Activated CD4-positive, alpha-beta memory T cell treated with anti-CD3 and anti-CD28 coated beads, Interleukin-2, amount 10 ng/mL, durations not matched to agents 7 days and 5 days (primary cell): Measurements from ENCODE around the gene BRF1. TPM values are rescaled to one million over a fixed set of nuclear protein-coding genes. Genes with fewer than 3 reads are reported as not detected.

Experiments used
- CTCF ChIA-PET: fragments of 350-600 bp; sonication (Branson Sonifier 250); formaldehyde crosslinking; loops from one replicate; lab custom pipeline; 2021; ENCODE audit warnings: antibody characterized with exemption, inconsistent platforms; lab: Charles Lee
- POLR2A ChIA-PET: fragments of 350-600 bp; sonication (Branson Sonifier 250); formaldehyde crosslinking; loops from one replicate; lab custom pipeline; 2021; ENCODE audit warnings: antibody characterized with exemption; lab: Charles Lee
- DNase-seq: peaks from one replicate; pipeline ENCODE4 v3.0.0-alpha.2; 2020
- H3K27ac Mint-ChIP-seq: one replicate; pipeline ENCODE4 v1.8.0; 2021; ENCODE audit warnings: mild to moderate bottlenecking, mixed read lengths
- H3K27me3 Mint-ChIP-seq: one replicate; pipeline ENCODE4 v1.8.0; 2021; ENCODE audit warnings: mixed read lengths
- H3K36me3 Mint-ChIP-seq: one replicate; pipeline ENCODE4 v1.8.0; 2021; ENCODE audit warnings: low read depth, mixed read lengths
- H3K4me1 Mint-ChIP-seq: one replicate; pipeline ENCODE4 v1.8.0; 2021; ENCODE audit warnings: mixed read lengths
- H3K4me3 Mint-ChIP-seq: one replicate; pipeline ENCODE4 v1.8.0; 2021; ENCODE audit warnings: mild to moderate bottlenecking, mixed read lengths
- H3K9me3 Mint-ChIP-seq: one replicate; pipeline ENCODE4 v1.8.0; 2021; ENCODE audit warnings: mixed read lengths
- total RNA-seq, 2 experiments: library from RNA; stranded (reverse); gene quantifications; one replicate each; pipeline ENCODE4 v1.2.3, GENCODE V29; 2021

BRF1 gene
- total RNA-seq, 2 experiments from 2014 or later = 37.4 to 40.7 TPM

DNA sequence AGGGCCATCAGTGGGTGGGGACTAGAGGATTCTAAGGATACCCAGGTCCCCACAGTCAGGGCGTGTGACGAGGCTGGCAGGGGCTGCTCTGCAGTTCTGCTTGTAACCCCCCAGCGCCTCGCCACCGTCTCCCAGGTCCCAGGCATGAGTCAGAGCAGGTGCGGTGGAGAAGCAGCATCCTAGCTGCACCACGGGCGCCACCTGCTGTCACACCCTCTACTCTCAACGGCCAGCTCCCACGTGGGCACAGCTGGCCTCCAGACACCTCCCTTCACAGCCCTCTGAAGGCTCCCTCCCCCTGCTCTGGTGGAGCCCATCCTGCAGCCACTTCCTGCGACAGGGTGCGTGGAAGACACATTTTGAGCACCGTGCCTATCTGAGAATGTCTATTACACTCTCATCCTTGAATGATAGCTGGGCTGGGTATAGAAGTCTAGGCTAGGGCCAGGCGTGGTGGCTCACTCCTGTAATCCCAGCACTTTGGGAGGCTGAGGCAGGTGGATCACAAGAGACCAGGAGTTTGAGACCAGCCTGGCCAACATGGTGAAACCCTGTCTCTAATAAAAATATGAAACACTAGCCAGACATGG is 112.8 kb downstream of the BRF1 start:
- Mint-ChIP-seq H3K9me3 (peaks cover 4% of the 10 kb centered on the region), H3K4me1 (no peaks in the 10 kb centered on the region), H3K27ac (no peak overlapping the region), H3K27me3 (peaks cover 5% of the 10 kb centered on the region), H3K4me3 (no peak overlapping the region), H3K36me3 (no peaks in the 10 kb centered on the region)
- DNase-seq = peak; percentile 32
- POLR2A ChIA-PET = no interaction called here
- CTCF ChIA-PET = interaction anchor here (0.7 to 1.5 kb wide), 2 partner anchors 98 to 164 kb away, joined by 3 to 5 read pairs; no protein-coding TSS in a partner anchor

DNA sequence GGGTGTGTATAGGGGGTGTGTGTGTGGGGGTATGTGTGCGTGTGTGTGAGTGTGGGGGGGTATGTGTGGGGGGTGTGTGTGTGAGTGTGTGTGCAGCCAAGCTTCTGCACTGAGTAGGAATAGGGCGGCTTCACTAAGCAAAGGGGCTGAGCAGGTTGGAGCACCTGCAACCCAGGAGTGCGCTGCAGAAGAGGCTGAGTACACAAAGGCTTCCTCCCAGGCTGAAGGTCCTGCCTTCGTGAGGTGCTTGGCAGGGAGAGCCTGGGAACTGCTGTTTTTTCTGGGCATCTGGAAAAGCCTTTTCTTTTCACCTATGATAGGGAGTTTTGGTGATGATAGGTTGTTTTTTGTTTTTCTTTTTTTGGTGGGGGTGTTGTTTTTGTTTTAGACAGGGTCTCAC is 113.7 kb downstream of the BRF1 start:
- Mint-ChIP-seq H3K4me1 (peaks cover 4% of the 10 kb centered on the region), H3K27ac (no peak overlapping the region), H3K4me3 (no peak overlapping the region), H3K36me3 (no peaks in the 10 kb centered on the region), H3K9me3 (peaks cover 4% of the 10 kb centered on the region), H3K27me3 (peaks cover 6% of the 10 kb centered on the region)
- ChIA-PET CTCF (no interaction called here), POLR2A (no interaction called here)
- no peak for DNase-seq

DNA sequence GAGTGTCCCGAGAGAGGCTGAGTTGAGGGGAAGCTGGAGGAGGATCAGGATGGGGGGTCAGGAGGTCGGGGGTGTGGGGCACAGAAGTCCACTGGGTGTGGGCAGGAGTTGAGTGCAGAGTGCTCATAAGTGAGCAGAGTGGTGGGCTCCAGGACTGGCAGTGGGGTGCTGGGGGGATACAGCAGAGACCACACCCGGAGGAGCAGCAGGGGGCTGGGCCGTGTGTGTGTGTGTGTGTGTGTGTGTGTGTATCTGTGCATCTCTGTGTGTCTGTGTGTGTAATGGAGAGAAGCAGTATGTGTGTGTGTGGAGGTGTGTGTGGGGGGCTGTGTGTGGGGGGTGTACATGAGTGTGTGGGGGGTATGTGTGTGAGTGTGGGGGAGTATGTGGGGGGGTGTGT is 114.8 kb downstream of the BRF1 start:
- Mint-ChIP-seq H3K9me3 (peaks cover 4% of the 10 kb centered on the region), H3K27ac (no peak overlapping the region), H3K27me3 (peaks cover 6% of the 10 kb centered on the region), H3K4me3 (no peak overlapping the region), H3K4me1 (peaks cover 5% of the 10 kb centered on the region), H3K36me3 (no peaks in the 10 kb centered on the region)
- POLR2A ChIA-PET = no interaction called here
- CTCF ChIA-PET = no interaction called here
- DNase-seq = no peak

DNA sequence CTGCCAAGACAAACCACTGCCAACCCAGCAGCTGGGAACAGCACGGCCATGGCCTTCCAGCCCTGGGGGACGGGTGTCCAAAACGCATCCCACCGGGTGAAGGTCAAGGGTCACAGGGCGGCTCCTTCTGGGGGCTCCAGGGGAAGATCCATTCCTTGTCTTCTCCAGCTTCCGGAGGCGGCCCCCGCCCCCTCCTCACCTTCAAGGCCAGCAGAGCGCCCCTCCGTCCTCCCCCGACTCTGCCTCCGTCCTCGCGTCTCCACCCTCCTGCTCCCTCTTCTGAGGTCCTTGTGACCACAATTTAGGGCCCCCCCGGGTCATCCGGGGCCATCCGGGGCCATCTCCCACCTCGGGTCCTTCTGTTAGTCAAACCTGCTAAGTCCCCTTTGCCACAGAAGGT is 115.8 kb downstream of the BRF1 start:
- Mint-ChIP-seq H3K4me1 (peaks cover 11% of the 10 kb centered on the region), H3K9me3 (peaks cover 4% of the 10 kb centered on the region), H3K27ac (no peak overlapping the region), H3K4me3 (no peak overlapping the region), H3K36me3 (no peaks in the 10 kb centered on the region), H3K27me3 (peaks cover 7% of the 10 kb centered on the region)
- DNase-seq = no peak
- POLR2A ChIA-PET = no interaction called here
- CTCF ChIA-PET = interaction anchor here (1.3 kb wide), 1 partner anchor 167 kb away, joined by 3 read pairs; no protein-coding TSS in a partner anchor

DNA sequence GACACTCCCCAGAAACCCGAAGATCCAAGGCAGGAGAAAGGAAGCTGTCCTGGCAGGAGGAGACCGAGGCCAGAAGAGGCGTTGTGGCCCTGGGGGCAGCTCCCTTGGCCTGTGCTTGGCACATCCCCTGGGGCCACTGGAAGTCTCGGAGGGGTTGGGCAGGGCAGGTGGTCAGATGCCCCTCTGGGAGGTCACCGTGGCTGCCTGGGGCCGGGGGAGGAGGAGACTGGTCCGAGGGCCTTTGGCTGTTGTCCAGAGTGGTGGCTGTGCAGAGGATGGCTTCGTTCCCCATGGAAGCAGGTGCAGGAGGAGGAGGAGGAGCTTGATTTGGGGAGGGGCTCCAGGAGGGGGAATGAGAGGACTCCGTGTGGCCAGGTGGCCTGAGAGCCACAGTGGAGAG is 116.3 kb downstream of the BRF1 start:
- H3K27me3 Mint-ChIP-seq = peaks cover 7% of the 10 kb centered on the region
- no peak overlapping the region for H3K27ac Mint-ChIP-seq
- ChIA-PET CTCF (interaction anchor here (1.3 kb wide), 1 partner anchor 167 kb away, joined by 3 read pairs; no protein-coding TSS in a partner anchor), POLR2A (no interaction called here)
- peaks cover 13% of the 10 kb centered on the region for H3K4me1 Mint-ChIP-seq
- H3K9me3 Mint-ChIP-seq = peaks cover 4% of the 10 kb centered on the region
- no peaks in the 10 kb centered on the region for H3K36me3 Mint-ChIP-seq
- no peak for DNase-seq
- H3K4me3 Mint-ChIP-seq = no peak overlapping the region

DNA sequence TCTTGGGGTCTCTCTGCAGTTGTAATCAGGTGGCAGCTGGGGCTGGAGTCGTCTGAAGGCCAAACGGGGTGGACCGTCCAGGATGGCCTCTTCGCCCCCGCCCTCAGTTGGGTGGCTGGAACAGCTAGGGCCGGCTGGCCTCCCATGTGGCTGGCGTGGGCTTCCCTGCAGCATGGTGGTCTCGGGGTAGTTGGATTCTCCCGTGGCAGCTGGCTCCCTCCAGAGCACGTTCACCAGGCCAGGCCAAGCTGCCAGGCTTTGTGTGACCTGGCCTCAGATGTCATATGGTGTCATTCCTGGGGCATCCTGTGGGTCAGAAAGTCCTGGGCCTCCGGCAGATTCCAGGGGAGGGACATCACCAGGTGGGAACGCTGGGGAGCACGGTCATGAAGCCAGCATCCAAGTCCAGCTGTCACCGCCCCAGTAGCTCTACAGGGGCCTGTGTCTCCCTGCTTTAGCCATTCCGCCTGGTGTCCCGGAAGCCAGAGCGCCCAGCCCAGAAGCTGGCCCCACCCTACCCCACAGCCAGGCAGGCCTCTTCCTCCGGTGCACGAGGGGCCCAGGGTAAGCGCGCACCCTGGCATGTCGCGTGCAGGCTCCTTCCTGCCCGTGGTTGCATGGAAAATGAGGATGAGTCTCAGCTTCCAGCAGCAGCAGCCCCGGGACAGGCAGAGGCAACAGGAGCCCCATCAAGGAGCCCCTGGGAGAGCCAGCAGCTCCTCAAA is 118.3 kb downstream of the BRF1 start:
- H3K4me3 Mint-ChIP-seq = peak overlapping the region; percentile 50
- H3K4me1 Mint-ChIP-seq = peaks cover 13% of the 10 kb centered on the region
- no peak for DNase-seq
- peaks cover 5% of the 10 kb centered on the region for H3K27me3 Mint-ChIP-seq
- CTCF ChIA-PET = interaction anchor here (0.8 to 1.4 kb wide), 2 partner anchors 10 to 92 kb away, joined by 3 to 4 read pairs; no protein-coding TSS in a partner anchor
- H3K36me3 Mint-ChIP-seq = no peaks in the 10 kb centered on the region
- POLR2A ChIA-PET = interaction anchor here (0.7 to 1.4 kb wide), 3 partner anchors 14 to 162 kb away, joined by 3 to 5 read pairs (median 4); partner anchors contain the start of genes BTBD6, CDCA4 and JAG2
- H3K27ac Mint-ChIP-seq = peak overlapping the region; percentile 3
- H3K9me3 Mint-ChIP-seq = no peaks in the 10 kb centered on the region

DNA sequence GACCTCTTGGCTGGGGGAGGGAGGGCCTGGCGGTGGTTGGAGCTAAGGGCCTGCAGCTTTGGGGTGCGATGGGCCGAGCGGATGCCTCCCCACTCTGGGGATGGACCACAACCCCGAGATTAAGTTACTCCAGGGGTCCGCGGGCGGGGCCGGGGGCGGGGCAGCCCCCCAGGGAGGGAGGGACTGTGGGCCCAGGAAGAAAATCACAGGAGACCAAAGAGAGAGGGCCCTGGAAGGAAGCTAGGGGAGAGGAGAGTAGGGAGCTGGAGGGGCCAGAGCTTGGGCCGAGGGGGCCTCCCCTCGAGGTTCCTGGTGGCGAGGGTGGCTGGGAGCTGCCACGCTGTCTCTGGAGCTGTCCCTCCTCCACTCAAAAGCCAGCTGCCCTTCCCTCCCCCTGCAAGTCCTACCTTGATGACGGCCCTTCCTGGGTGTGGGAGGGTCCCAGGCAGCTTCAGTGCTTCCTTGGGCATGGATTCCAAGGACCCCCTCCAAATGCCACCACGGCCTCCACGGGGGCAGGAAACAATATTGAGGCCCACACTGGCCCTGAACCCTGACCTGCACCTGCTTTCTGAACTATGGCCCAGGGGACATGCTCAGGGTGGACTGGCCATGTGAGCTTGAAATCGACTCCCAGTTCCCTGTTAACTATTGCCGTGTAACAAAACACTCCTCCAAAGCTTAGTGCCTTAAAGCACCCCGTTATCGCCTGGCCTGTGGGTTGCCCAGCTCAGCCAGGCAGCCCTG is 119.1 kb downstream of the BRF1 start:
- Mint-ChIP-seq H3K27ac (no peak overlapping the region), H3K36me3 (no peaks in the 10 kb centered on the region), H3K4me3 (peak overlapping the region; percentile 50), H3K9me3 (no peaks in the 10 kb centered on the region), H3K27me3 (peaks cover 5% of the 10 kb centered on the region), H3K4me1 (peaks cover 13% of the 10 kb centered on the region)
- ChIA-PET CTCF (interaction anchor here (0.8 to 1.4 kb wide), 2 partner anchors 9 to 91 kb away, joined by 3 to 4 read pairs; no protein-coding TSS in a partner anchor), POLR2A (interaction anchor here (0.7 to 2.0 kb wide), 4 partner anchors 14 to 161 kb away, joined by 3 to 8 read pairs (median 4); partner anchors contain the start of genes BRF1, BTBD6, CDCA4 and JAG2)
- no peak for DNase-seq

DNA sequence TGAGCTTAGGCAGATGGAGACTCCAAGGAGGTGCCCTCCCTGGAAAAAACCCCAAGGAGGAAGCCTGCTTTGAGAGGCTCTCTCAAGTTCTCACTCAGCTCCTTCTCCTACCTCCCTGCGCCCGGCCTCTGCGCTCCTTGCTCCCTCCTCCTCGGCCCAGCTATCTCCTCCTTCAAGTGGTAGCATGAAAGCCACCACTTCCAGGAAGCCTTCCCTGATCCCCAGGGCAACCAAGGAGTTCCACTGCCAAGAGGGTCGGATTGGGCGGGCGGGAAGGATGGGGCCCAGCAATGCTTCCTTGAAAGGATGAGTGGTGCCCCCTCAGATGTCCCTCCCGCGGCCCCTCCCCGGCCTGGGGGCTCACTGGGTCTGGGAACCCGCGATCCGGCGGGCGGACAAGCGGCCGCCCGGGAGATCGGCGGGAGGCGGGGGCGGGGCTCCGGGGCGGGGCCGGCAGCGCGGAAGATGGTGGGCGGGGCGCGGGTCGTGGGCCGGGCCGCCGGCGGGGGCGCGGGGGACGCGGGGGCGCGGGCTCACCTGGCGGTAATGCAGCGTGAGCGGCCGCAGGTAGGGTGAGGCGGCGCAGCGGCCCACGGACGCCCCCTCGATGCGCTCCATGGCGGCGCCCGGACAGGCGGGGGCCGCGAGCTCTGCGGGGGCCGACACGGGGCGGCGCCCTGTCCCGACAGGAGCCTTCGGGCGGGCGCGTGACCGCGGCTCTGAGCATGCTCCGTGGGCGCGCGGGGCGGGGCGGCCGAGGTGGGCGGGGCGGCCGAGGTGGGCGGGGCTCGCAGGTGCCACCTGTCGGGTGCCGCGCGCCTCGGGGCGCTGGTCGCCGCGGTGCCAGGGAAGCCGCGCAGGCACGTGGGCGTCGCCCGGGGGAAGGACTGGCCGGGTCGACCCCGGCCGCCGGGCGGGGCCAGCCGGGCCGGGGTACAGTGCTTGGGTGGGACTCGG is 119.9 kb downstream of the BRF1 start, which contains the start of gene NUDT14:
Gene NUDT14 (minus strand): TSS at position 721 of the 957 bp plus-strand sequence. CDS start 103 bp downstream, at position 618.
- ChIA-PET CTCF (interaction anchor here (1.7 kb wide), 1 partner anchor 94 kb away, joined by 4 read pairs; no protein-coding TSS in a partner anchor), POLR2A (interaction anchor here (1.4 to 2.0 kb wide), 4 partner anchors 11 to 160 kb away, joined by 3 to 8 read pairs (median 5); partner anchors contain the start of genes BRF1, CDCA4 and GPR132)
- H3K27ac Mint-ChIP-seq = no peak within 1 kb of the TSS

DNA sequence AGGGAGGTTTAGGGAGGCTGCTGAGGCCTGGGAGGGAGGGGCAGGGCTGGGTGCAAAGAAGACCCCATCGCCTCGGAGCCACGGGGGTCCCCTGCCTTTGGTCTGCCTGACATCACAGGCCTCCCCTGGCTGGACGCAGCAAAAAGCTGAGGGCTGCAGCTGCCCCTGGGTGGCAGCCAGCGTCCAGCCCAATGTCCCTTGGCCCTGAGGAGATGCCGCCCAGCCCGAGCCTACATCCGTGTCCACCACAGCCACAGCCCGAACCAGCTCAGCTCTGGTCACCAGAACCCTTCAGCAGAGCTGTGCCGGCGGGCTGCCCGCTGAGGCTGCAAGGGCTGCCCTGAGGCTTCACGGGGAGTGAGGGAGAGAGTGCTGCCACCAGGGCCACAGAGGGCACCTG is 121.6 kb downstream of the BRF1 start:
- peaks cover 25% of the 10 kb centered on the region for H3K4me1 Mint-ChIP-seq
- ChIA-PET POLR2A (interaction anchor here (1.8 kb wide), 1 partner anchor 10 kb away, joined by 5 read pairs; no protein-coding TSS in a partner anchor), CTCF (no interaction called here)
- H3K27me3 Mint-ChIP-seq = peaks cover 5% of the 10 kb centered on the region
- H3K4me3 Mint-ChIP-seq = no peak overlapping the region
- H3K9me3 Mint-ChIP-seq = no peaks in the 10 kb centered on the region
- no peak overlapping the region for H3K27ac Mint-ChIP-seq
- DNase-seq = no peak
- no peaks in the 10 kb centered on the region for H3K36me3 Mint-ChIP-seq

More for the DNA sequence above, 119.9 kb downstream of the BRF1 start, which contains the start of gene NUDT14:
- Mint-ChIP-seq H3K4me1 (peaks cover 16% of the 10 kb centered on the region), H3K36me3 (no peaks in the 10 kb centered on the region), H3K4me3 (peak within 1 kb of the TSS; percentile 75), H3K9me3 (no peaks in the 10 kb centered on the region), H3K27me3 (peaks cover 5% of the 10 kb centered on the region)
- DNase-seq = peak; percentile 89

DNA sequence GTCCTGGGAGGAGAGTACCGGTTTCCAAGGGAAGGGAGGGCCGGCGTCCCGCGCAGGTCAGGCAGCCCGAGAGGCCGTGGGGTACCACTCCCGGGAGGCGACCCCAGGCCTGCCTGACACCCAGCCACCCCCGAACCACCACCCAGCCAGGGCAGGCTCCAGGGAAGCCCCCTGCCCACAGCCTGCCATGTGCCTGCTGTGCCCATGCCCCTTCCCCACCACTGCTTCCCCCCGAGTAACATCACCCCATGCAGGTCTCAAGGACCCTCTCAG is 122.0 kb downstream of the BRF1 start:
- Mint-ChIP-seq H3K9me3 (no peaks in the 10 kb centered on the region), H3K36me3 (no peaks in the 10 kb centered on the region), H3K4me1 (peaks cover 28% of the 10 kb centered on the region), H3K27me3 (peaks cover 5% of the 10 kb centered on the region), H3K4me3 (no peak overlapping the region), H3K27ac (no peak overlapping the region)
- DNase-seq = no peak
- CTCF ChIA-PET = no interaction called here
- POLR2A ChIA-PET = no interaction called here

DNA sequence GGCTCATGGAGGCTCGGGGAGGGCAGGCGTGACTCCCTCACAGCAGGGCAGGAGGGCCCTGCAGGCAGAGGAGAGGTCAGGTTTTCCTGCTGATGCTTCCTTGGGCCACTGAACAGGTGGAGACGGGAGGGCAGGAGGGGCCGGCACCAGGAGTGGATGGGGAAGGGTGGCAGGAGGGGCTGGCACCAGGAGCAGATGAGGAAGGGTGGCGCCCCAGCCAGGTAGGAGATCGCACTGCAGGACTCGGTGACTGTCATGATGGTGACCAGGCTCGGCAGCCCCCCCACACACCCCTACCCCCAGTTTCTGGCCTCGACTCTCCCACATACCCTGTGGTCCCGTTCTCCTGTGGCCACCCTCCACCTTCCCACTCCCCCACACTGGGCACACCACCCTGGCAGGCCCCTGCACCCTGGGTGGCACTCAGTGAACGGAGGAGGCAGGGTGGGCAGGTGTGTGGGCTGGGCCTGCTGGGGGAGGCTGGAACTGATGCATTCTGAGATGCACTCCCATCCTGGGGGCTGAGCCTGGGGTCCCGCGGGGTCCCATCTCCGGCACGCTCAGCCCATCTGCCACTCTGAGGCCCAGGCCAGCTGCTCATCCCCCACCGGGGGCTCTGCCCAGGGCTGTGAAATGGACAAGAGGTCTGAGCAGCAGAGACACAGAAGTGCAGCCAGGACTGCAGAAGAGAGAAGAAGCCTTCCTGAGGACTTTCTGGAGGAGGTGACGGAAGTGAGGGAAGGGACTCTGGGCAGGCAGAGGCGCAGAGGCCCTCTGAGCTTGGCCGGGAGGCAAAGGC is 122.5 kb downstream of the BRF1 start:
- H3K27ac Mint-ChIP-seq = no peak overlapping the region
- CTCF ChIA-PET = no interaction called here
- no peak overlapping the region for H3K4me3 Mint-ChIP-seq
- no peaks in the 10 kb centered on the region for H3K9me3 Mint-ChIP-seq
- POLR2A ChIA-PET = no interaction called here
- peaks cover 3% of the 10 kb centered on the region for H3K27me3 Mint-ChIP-seq
- no peak for DNase-seq
- peaks cover 28% of the 10 kb centered on the region for H3K4me1 Mint-ChIP-seq
- no peaks in the 10 kb centered on the region for H3K36me3 Mint-ChIP-seq
